Medulla oblongata (tissue), 1 donor: ENCODE measurements around the gene CMTR1.
A peak's percentile ranks its signal among the peaks of the same experiment; 100 is the strongest.
"Not testable (repeated sequence)": the region's sequence is repeated elsewhere in the genome, so short reads cannot be mapped to it uniquely, and the experiment has no call there.

Experiments
- DNase-seq: peaks from one replicate; pipeline ENCODE4 v3.0.0-alpha.2; 2015; ENCODE audit errors: extremely low spot score

The CMTR1 gene

GRCh38 chr6:37435816-37436215, 2.8 kb downstream of the CMTR1 start:
- DNase-seq, result no peak

GRCh38 chr6:37438930-37439329, 5.9 kb downstream of the CMTR1 start:
- no peak for DNase-seq

DNA sequence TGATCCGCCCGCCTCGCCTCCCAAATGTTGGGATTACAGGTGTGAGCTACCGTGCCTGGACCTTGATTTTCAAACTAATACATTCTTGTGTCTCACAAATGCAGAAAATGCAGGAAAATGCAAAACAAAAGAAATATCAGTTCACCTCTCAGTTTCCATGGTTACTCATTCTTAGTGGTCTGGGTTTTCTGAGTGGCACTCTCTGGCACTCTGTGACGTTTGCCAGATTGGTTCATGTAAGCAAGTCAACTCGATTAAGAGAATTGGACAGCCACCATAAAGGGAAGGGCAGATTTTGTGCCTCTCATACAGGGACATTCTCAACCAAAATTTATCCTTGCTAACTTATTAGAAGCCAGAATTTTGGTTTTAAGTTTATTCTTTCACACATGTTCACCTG, 8.6 kb downstream of the CMTR1 start:
- no peak for DNase-seq

DNA sequence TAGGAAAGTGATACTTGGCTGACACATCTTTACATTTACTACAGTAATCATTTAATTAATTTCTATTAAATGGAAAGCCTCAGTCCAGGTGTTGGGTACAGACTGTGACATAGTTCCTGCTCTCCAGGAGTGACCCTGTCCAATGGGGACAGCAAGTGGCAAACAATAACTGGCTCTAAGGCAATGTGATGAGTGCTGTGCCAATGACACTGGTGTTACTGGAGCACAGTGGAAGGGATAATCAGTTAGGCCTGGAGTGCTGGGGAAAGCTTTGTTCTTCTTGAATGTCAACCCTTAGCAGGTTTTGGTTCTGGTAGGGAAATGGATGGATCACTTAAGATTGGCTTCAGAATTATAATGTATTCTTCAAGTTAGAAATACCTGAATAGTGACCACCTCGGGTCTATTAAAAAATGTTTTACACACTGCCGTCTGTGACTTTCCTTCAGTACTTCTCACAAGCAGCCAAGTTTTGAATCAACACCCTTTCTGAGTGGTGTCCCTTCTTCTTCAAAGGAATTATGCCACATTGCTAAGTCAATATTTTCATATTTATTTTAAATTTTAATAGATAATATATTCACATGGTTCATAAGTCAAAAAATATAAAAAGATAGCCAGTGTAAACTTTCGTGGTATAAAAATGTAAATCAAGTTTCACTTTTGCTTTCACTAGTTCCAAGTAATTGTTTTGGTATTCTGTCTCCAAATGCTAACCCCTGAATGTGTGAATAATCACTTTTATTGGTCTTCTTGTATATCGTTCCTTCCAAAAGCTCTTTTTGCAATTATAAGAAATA, 9.6 kb downstream of the CMTR1 start:
- DNase-seq, result no peak

- not testable (repeated sequence) for DNase-seq
Observed at GRCh38 chr6:37443216-37443542, 10.2 kb downstream of the CMTR1 start.

- no peak for DNase-seq
Observed at GRCh38 chr6:37449984-37450383, 17.0 kb downstream of the CMTR1 start.

GRCh38 chr6:37451441-37452193, 18.6 kb downstream of the CMTR1 start:
- DNase-seq, result no peak

DNA sequence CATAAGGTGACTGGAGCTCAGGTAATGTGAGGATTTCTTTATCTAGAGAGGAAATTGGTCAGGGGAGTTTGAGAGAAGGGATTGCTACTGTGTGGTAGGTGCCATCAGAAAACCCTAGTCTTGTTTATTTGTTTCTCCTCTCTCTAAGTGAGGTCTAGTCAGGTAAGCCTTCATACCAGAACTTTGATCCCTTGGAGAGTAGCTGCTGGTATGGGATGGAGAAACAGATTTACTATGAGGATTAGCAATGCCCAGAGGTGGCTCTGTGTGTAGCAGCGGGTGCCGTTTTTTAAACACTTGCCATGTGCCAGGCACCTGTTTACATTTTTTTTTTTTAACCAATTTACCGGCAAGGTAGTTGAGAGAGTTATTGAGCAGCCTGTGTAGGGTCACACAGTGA, 19.5 kb downstream of the CMTR1 start:
- DNase-seq, result no peak

DNA sequence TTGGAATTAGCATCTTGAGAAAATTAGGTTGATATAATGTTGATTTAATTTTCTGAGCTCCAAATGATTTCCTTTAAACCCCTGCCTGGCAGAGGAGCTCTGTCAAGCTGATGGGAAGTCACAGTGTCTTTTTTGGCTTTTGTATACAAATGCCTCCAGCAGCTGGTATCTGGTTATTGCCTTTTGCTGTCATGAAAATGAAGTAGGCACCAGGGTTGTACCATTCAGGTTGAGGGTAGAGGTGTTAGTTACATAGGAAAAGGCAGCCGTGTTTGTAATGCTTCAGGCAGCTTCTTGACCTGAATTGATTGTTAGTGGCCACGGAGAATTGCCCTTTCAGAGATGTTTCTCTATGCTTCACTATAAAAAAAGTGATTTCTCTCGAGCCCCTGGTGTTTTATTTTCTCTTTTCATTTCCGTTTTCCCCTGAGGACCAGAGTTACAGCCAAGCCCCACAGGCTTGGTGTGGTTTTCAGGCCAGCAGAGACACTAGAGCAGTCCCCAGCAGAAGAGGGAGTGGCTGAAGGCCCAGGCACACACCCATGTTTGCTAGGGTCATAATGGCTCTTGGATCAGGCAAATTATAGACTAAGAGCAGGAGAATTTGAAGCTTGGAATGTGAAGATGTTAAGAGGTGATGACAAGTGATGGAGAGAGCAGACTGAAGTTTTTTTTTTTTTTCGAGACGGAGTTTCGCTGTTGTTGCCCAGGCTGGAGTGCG, 21.6 kb downstream of the CMTR1 start:
- no peak for DNase-seq

GRCh38 chr6:37456126-37456525, 23.1 kb downstream of the CMTR1 start:
- DNase-seq, result no peak

- DNase-seq, result peak; percentile 58
Observed at GRCh38 chr6:37456816-37457560, 24.0 kb downstream of the CMTR1 start.

- no peak for DNase-seq
Observed at GRCh38 chr6:37459981-37460800, 27.2 kb downstream of the CMTR1 start.

- no peak for DNase-seq
Observed at GRCh38 chr6:37460805-37461204, 27.8 kb downstream of the CMTR1 start.

GRCh38 chr6:37463110-37463509, 30.1 kb downstream of the CMTR1 start:
- DNase-seq, result no peak

- DNase-seq, result no peak
Observed at GRCh38 chr6:37467718-37468117, 34.7 kb downstream of the CMTR1 start.

- peak; percentile 60 for DNase-seq
Observed at GRCh38 chr6:37473364-37474095, 40.5 kb downstream of the CMTR1 start.

DNA sequence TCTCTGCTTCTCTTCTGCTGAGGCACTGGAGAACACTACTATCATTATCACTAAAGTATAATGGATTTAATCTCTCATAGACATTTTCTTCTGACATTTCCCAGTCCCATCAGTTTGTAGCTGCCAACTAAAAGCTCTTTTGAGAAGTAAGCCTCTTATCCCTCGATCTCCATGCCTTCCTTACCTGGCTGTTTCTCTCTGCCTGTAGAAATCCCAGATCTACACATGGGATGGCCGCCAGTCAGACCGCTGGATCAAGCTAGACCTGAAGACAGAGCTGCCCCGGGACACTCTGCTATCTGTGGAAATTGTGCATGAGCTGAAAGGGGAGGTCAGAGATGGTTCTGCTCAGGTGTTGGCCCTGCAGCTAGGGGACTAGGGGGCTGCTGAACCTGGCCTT, 41.3 kb downstream of the CMTR1 start:
- DNase-seq, result no peak

- peak; percentile 47 for DNase-seq
Observed at GRCh38 chr6:37477191-37477590, 44.2 kb downstream of the CMTR1 start.

GRCh38 chr6:37477656-37478435, 44.8 kb downstream of the CMTR1 start:
- no peak for DNase-seq

DNA sequence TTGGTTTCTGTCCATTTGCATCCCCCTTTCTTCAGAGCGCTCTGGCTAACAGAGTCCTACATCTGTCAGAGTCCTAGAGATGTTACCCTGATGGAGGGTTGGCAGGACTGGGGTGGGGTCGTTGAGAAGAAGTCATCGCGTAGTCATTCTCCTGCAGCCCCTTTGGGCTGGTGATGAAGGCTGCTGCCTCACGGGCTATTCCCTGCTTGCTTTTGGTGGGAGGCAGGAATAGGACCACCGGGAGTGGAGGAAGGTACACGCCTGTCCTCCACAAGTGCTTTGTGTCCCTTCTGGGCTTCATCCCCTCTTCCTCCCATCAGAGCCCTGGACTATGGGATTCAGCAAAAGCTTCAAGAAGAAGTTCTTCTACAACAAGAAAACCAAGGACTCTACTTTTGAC, 45.8 kb downstream of the CMTR1 start:
- no peak for DNase-seq
